ENCODE data around the gene ALPK3.

The ALPK3 gene

GRCh38 chr15:84790676-84791075, 26.5 kb upstream of the ALPK3 start:
- no peaks in the 10 kb centered on the region for H3K27me3 ChIP-seq (ENCODE audit: insufficient read depth, poor library complexity, severe bottlenecking)
- no peaks in the 10 kb centered on the region for H3K9me3 ChIP-seq (ENCODE audit: severe bottlenecking)
- no peak overlapping the region for H3K27ac ChIP-seq (ENCODE audit: poor library complexity, severe bottlenecking)
- peaks cover 64% of the 10 kb centered on the region for H3K36me3 ChIP-seq (ENCODE audit: low read depth)
- H3K4me1 ChIP-seq (ENCODE audit: insufficient read depth, poor library complexity, severe bottlenecking), result no peaks in the 10 kb centered on the region
- no peak for TF ChIP-seq CTCF (IDR thresholded peaks at IDR 0.05; ENCODE audit: poor library complexity, severe bottlenecking)
- no peak for ATAC-seq (ENCODE audit: low read depth)
- no peak overlapping the region for H3K4me3 ChIP-seq (ENCODE audit: severe bottlenecking)
- DNase-seq (ENCODE audit: low spot score), result no peak

GRCh38 chr15:84791763-84792162, 25.4 kb upstream of the ALPK3 start:
- Histone ChIP-seq H3K9me3 (ENCODE audit: severe bottlenecking) (no peaks in the 10 kb centered on the region), H3K27me3 (ENCODE audit: insufficient read depth, poor library complexity, severe bottlenecking) (no peaks in the 10 kb centered on the region), H3K4me3 (ENCODE audit: severe bottlenecking) (no peak overlapping the region), H3K27ac (ENCODE audit: poor library complexity, severe bottlenecking) (no peak overlapping the region), H3K4me1 (ENCODE audit: insufficient read depth, poor library complexity, severe bottlenecking) (no peaks in the 10 kb centered on the region), H3K36me3 (ENCODE audit: low read depth) (peaks cover 67% of the 10 kb centered on the region)
- TF ChIP-seq CTCF (IDR thresholded peaks at IDR 0.05; ENCODE audit: poor library complexity, severe bottlenecking), result no peak
- DNase-seq (ENCODE audit: low spot score) (no peak), ATAC-seq (ENCODE audit: low read depth) (no peak)

GRCh38 chr15:84793431-84794161, 23.6 kb upstream of the ALPK3 start:
- Histone ChIP-seq H3K4me3 (ENCODE audit: severe bottlenecking) (no peak overlapping the region), H3K9me3 (ENCODE audit: severe bottlenecking) (no peaks in the 10 kb centered on the region), H3K4me1 (ENCODE audit: insufficient read depth, poor library complexity, severe bottlenecking) (no peaks in the 10 kb centered on the region), H3K27me3 (ENCODE audit: insufficient read depth, poor library complexity, severe bottlenecking) (no peaks in the 10 kb centered on the region), H3K36me3 (ENCODE audit: low read depth) (peaks cover 67% of the 10 kb centered on the region), H3K27ac (ENCODE audit: poor library complexity, severe bottlenecking) (no peak overlapping the region)
- no peak for TF ChIP-seq CTCF (IDR thresholded peaks at IDR 0.05; ENCODE audit: poor library complexity, severe bottlenecking)
- ATAC-seq (ENCODE audit: low read depth), result no peak
- no peak for DNase-seq (ENCODE audit: low spot score)

- no peak for DNase-seq (ENCODE audit: low spot score)
- no peaks in the 10 kb centered on the region for H3K4me1 ChIP-seq (ENCODE audit: insufficient read depth, poor library complexity, severe bottlenecking)
- no peak for ATAC-seq (ENCODE audit: low read depth)
- no peaks in the 10 kb centered on the region for H3K9me3 ChIP-seq (ENCODE audit: severe bottlenecking)
- H3K27ac ChIP-seq (ENCODE audit: poor library complexity, severe bottlenecking), result no peak overlapping the region
- no peak overlapping the region for H3K4me3 ChIP-seq (ENCODE audit: severe bottlenecking)
- H3K36me3 ChIP-seq (ENCODE audit: low read depth), result peaks cover 71% of the 10 kb centered on the region
- no peak for TF ChIP-seq CTCF (IDR thresholded peaks at IDR 0.05; ENCODE audit: poor library complexity, severe bottlenecking)
- H3K27me3 ChIP-seq (ENCODE audit: insufficient read depth, poor library complexity, severe bottlenecking), result no peaks in the 10 kb centered on the region
These were observed 23.0 kb upstream of the ALPK3 start for GRCh38 chr15:84794162-84794547.

GRCh38 chr15:84795186-84795585, 22.0 kb upstream of the ALPK3 start:
- Histone ChIP-seq H3K4me1 (ENCODE audit: insufficient read depth, poor library complexity, severe bottlenecking) (no peaks in the 10 kb centered on the region), H3K4me3 (ENCODE audit: severe bottlenecking) (no peak overlapping the region), H3K36me3 (ENCODE audit: low read depth) (peaks cover 82% of the 10 kb centered on the region), H3K27me3 (ENCODE audit: insufficient read depth, poor library complexity, severe bottlenecking) (no peaks in the 10 kb centered on the region), H3K27ac (ENCODE audit: poor library complexity, severe bottlenecking) (no peak overlapping the region), H3K9me3 (ENCODE audit: severe bottlenecking) (no peaks in the 10 kb centered on the region)
- no peak for DNase-seq (ENCODE audit: low spot score)
- TF ChIP-seq CTCF (IDR thresholded peaks at IDR 0.05; ENCODE audit: poor library complexity, severe bottlenecking), result no peak
- no peak for ATAC-seq (ENCODE audit: low read depth)
